GM12873 (cell line): ENCODE measurements around the gene EIF3F.

Source experiments
- CTCF ChIP-seq: IDR thresholded peaks from 2 replicates; pipeline ENCODE4 v1.5.1; 2012; ENCODE audit warnings: low read depth, mild to moderate bottlenecking, moderate library complexity, low read length, control low read depth; ENCODE audit not compliant: insufficient read depth; ENCODE audit errors: missing control alignments

Gene EIF3F

DNA sequence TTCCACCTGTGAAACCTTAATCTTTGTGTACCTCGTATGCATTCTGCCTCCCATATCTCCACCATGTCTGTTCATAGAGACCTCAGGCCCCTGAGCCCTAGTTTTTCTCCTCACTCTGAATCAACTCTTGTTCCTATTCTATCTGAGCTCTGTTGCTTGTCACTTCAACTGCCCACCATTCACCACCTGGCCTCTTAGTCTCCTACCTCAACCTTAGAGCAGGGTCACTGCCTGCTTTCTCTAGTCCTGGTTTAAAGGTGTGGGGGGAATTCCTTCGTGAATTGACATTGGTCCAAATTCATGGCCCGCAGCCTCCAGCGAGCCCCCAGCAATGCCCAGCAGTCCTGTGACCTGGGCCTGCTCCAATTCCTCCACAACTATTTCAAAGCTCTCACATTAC, 54.4 kb downstream of the EIF3F start:
- no peak for TF ChIP-seq CTCF

GRCh38 chr11:8043756-8044155, 56.6 kb downstream of the EIF3F start:
- TF ChIP-seq CTCF: no peak

DNA sequence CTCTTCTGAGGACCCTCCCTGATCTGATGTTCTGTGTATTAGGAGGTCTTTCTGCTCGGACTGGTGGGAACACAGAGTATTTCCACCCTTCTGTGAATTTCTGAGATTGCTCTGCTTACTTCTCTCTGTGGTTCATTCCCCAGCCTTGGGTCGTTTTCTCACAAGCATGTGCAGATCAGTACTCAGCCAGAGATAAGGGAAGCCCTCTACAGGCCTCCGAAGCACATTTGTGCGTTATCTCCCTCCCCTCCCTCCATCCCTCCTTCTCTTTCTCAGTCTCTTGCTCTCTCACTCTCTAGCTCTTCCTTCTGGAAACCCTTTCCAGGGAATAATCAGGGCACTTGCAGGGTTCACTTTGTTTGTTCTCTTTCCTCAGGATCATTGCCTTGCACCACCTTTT, 58.7 kb downstream of the EIF3F start:
- no peak for TF ChIP-seq CTCF

GRCh38 chr11:8047382-8047781, 60.2 kb downstream of the EIF3F start:
- TF ChIP-seq CTCF: no peak

DNA sequence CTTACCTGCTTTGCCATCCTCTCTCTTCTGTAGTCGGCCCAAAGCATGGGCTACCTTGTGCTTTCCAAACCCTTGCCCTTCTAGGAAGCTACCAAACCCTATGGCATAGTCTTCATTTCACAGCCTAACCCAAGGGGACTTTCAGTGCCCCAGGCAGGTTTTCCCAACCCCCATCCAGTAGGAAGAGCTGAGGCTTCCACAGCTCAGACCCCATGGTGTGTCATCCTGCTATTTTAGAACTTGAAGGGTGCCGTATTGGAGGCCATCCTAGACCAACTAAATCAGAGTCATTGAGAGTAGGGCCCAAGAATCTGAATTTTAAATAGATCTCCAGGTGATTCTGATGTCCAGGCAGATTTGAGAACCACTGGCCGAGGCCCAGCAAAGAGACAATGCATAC, 61.9 kb downstream of the EIF3F start:
- no peak for TF ChIP-seq CTCF
